NCI-H1048 (cell line): ENCODE data around the gene CLCN5.

Experiments used
- DNase-seq: peaks from one replicate; lab custom pipeline; 2025; lab: John Stamatoyannopoulos, UW

CLCN5 gene

GRCh38 chrX:50088645-50089044 lies 166.2 kb downstream of the CLCN5 start:
- DNase-seq, result no peak

GRCh38 chrX:50093625-50094024 lies 171.2 kb downstream of the CLCN5 start:
- DNase-seq, result no peak

GRCh38 chrX:50097071-50097470 lies 174.7 kb downstream of the CLCN5 start:
- DNase-seq, result no peak

DNA sequence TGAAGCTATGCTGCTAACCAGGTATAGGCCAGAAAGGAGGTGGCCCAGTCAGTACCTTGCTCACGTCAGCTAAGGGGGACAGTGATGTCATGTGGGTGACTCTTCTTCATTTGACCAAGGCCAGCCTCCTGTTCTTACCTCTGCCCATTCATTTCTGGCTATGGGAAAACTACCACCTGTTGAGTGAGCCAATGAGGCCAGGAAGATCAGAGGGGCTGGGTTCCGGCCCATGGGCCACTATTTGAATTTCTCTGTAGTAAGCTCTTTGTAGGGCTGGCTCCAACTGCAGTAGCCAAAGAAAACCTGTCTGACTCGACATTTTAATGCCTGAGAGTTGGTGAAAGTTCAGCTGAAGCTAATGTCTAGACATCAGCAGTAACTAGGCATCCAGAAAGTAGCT lies 175.8 kb downstream of the CLCN5 start:
- DNase-seq, result no peak

DNA sequence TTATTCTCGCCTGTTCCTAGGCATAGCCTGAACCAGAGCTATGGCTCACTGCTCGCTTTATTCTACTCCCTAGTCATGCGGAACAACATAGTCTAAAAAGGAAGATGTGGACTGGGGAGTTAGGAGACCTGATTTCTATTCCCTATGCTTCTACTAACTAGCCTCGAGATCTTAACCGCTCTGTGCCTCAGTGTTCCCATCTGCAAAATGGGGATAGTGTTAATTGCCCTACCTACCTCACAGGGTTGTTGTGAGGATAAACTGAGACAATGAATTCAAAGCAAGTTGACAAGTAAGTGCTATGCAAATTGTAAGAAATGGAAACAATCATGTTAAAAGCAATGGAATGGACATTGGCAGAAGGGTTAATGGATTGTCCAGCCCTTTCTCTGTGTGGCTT lies 176.4 kb downstream of the CLCN5 start:
- DNase-seq, result no peak

GRCh38 chrX:50099331-50099730 lies 176.9 kb downstream of the CLCN5 start:
- DNase-seq, result no peak

DNA sequence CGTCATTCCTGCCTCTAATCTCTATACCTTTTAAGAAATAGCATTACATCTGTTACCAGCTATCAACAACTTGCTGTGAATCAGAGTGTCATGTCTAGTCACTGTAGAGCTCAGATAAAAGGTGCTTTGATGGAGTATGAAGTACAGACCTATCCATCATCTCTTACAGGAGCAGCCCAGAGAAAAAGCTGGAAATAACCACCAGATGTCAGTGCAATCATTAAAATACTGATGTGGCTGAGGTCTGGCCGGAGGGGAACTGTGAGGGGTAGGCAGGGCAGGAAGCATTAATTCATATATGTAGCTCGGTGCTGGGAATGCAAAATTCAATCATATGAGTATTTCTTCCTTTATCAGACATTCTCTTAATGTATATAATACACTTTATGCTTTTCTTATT lies 177.8 kb downstream of the CLCN5 start:
- no peak for DNase-seq

GRCh38 chrX:50103176-50103575 lies 180.8 kb downstream of the CLCN5 start:
- no peak for DNase-seq

DNA sequence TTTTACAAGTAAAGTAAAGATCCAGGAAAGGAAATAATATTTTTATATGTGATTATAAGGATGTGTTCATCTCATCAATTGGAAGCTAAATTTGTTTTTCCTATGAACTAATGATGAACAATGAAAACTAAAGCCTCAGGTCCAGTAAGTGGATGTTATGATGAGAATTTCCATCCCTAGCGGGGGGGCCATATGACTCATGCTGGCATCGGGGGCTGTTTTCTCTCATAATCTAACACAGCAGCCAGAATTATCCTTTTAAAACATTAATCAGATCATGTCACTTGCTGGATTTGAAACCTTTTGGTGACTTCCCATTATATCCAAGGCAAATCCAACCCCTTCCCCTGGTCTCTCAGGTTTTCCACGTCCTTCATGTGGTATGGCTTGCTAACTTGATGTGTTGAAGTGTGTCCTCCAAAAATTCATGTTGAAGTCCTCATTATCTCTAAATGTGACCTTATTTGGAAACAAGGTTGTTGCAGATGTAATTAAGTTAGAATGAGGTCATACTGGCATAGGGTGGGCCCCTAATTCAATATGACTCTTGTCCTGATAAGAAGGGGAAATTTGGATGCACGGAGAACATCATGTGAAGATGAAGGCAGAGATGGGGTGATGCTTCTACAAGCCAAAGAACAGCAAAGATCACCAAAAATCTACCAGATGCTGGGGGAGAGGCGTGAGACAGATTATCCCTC lies 181.6 kb downstream of the CLCN5 start:
- no peak for DNase-seq

- no peak for DNase-seq
Observed at GRCh38 chrX:50106051-50106675, 183.8 kb downstream of the CLCN5 start.

DNA sequence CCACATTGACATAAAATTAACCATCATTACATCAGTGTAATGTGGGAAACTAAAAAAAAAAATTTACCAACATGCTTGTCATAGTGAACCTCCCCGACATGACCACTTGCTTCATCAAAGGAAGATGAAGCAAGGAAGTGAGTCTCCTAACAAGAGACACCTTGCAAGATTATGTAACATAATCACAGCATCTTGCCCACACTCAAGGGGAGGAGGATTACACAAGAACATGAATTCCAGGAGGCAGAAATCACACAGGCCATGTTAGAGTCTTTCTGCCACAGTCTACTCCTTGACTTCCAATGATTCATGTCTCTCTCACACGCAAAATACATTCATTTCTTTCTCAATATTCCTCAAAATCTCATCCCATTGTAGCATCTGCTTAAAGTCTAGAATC lies 185.1 kb downstream of the CLCN5 start:
- no peak for DNase-seq

- no peak for DNase-seq
Observed at GRCh38 chrX:50108264-50108663, 185.9 kb downstream of the CLCN5 start.

DNA sequence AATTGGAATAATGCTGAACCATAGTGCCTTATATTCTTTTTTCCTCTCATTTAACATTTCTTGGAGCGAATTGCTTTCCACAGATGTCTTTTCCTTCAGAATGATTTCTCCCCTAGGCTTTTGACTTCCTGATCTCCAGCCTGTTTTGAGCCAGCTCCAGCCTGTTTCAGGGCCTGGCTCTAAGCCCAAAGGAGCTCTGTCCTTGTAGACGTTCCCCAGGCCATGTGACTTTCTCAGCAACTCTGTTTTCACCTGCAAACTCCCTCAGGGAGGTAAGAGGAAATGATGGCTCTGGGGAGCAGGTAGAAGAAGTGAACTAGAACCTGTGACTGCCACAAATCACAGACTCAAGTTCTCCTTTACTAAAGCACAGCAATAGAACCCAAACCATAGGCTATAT lies 189.3 kb downstream of the CLCN5 start:
- DNase-seq, result no peak

DNA sequence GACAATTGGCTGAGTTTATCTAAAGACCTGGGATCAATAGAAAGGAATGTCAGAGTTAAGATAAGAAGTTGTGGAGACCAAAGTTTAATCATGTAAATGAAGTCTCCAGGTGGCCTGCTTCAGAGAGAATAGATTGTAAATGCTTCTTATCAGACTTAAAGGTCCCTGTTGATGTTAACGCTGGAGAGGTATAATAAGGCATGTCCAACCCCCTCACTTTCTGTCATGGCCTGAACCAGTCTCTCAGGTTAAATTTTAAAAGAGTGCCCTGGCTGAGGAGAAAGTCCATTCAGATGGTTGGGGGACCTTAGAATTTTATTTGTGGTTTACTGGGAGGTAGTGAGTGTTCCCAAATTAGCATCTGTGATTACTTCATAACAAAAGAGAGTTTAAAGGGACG lies 191.7 kb downstream of the CLCN5 start:
- DNase-seq, result no peak

GRCh38 chrX:50115973-50116372 lies 193.6 kb downstream of the CLCN5 start:
- no peak for DNase-seq

DNA sequence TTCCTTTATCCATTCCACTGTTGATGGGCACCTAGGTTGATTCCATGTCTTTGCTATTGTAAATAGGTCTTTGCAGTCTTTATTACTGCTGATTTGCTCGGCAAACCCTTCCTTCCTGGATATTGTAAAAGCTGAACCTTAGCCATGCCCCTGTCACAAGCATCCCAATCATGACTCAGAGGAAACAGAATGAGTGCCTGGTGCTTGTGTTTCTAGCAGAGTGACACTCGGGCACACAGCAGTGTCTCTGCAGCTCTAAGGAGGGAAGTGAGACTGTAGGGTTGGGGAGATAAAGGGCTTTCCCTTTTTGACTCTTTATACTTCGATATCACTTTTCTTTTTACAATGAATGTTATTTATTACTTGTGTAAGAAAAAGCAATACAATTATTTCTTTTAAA lies 195.1 kb downstream of the CLCN5 start:
- DNase-seq, result no peak

GRCh38 chrX:50125480-50125879 lies 203.1 kb downstream of the CLCN5 start:
- no peak for DNase-seq

DNA sequence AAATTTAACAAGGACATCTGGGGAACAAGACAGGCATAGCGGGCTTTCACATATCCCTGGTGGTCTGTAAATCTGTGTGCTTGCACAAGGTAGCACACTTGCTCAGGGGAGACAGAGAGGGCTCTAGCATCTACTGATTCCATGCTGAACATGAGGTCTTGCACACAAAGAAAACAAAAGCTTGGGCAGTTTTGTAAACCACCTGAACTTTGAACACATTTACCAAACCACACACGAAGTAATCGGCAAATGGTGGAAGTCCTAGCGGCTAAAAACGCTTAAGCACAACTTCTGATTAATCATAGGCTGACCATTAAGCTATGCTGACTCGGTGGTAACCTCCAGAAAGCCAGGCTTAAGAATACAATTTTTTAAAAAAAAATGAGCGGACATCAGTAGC lies 225.6 kb downstream of the CLCN5 start:
- DNase-seq, result no peak
